HG03571 (cell line): Measurements from ENCODE around the gene HIVEP2.
A peak's percentile ranks its signal among the peaks of the same experiment; 100 is the strongest.

Source experiments
- ATAC-seq: cut with Tn5 transposase; IDR thresholded peaks from one replicate; pipeline ENCODE4 v1.9.1; 2021; ENCODE audit not compliant: unreplicated experiment

HIVEP2 gene

GRCh38 chr6:142867988-142868812, 76.8 kb downstream of the HIVEP2 start:
- ATAC-seq = no peak

- ATAC-seq = no peak
Measured at GRCh38 chr6:142867355-142867801, 77.6 kb downstream of the HIVEP2 start.

DNA sequence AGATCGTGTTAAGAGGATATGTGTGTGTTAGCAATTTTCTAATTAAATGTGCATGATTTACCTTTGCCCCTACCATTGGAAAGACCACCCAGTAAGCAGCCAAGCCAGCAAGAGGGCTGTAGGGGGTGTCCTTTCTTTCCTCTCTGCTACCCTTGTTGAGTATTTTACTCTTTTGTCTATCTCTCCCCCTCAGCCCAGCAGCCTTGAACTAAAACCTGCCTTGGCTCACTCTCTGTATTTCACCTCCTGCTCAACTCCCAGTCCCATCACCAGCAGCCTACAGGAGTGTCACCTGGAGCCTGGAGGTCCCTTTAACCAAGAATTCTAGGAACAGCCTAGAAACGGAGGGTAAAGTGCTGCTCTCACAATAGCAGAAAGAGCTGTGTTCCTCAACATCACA, 81.0 kb downstream of the HIVEP2 start:
- ATAC-seq = no peak

GRCh38 chr6:142861711-142862110, 83.3 kb downstream of the HIVEP2 start:
- no peak for ATAC-seq

DNA sequence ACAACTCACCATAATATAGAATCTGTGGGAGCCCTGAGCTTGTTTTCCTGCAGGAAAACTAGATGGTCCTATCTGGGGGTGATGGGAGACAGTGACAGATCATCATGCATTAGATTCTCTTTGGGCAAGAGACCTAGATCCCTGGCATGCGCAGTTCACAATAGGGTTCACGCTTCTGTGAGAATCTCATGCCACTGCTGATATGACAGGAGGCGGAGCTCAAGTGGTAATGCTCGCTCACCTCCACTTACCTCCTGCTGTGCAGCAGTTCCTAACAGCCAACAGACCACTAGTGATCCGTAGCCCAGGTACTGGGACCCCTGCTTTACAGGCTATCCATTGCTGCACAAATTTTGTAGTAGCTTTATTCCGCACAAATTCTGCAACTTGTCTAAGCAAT, 84.5 kb downstream of the HIVEP2 start:
- no peak for ATAC-seq

DNA sequence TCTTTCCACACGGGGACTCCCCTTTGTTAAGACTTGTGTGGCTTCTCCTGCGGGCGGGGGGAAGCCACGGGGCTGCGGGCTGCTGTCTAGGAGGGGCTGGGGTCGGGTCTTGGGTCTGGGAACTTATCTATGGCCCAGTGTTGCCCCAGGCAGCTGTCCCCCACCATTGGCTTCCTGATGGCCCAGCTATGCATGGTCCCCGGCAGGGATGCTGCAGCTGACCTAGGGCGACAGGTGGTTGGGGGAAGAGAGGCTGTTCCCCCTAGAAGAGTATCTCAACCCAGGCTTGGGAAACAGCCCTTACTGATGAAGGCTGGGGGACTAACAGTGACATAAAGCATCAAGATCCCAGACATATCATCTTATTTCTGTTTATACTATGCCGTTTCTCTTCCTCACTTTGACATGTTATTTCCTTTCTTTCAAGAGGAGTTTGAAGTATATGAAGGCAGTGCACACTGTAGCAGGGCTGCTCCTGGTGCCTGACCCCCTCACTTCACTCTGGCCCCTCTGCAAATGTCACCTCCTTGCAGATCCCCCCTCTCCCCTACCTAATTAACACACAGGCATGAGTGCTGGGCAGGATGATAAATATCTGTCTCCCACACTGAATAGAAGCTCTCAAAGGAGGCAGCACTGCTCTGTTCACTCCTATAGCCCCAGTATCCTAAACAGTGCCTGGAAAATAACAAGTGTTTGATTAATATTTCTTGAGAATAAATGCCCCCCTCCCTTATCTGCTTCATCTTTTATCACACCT, 87.0 kb downstream of the HIVEP2 start:
- peak; percentile 9 for ATAC-seq

DNA sequence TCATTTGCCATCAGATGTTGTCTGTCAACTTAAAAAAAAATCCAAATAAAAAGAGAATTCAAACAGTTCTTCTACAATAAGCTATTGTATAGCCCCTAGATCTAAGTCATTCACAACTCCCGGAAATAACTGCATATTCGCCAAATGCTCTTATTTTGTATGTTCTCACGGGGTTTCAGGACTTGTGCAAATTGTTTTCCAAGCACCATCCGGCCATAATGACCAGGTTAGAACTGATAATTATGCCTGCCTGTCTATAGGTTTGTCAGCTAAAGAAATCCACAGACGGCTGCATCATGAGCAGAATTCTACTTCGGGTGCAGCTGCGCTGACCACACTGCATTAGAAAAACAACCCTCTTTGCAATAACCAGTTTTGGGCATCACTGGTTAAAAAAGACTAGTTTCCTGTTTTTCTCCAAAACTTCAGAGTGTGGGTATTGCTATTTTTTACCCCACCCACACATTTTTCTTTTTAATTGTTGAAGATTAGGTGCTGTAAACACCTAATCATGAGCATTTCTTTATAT, 87.7 kb downstream of the HIVEP2 start:
- ATAC-seq = peak; percentile 30

GRCh38 chr6:142856624-142857232, 88.2 kb downstream of the HIVEP2 start:
- ATAC-seq = peak; percentile 65

DNA sequence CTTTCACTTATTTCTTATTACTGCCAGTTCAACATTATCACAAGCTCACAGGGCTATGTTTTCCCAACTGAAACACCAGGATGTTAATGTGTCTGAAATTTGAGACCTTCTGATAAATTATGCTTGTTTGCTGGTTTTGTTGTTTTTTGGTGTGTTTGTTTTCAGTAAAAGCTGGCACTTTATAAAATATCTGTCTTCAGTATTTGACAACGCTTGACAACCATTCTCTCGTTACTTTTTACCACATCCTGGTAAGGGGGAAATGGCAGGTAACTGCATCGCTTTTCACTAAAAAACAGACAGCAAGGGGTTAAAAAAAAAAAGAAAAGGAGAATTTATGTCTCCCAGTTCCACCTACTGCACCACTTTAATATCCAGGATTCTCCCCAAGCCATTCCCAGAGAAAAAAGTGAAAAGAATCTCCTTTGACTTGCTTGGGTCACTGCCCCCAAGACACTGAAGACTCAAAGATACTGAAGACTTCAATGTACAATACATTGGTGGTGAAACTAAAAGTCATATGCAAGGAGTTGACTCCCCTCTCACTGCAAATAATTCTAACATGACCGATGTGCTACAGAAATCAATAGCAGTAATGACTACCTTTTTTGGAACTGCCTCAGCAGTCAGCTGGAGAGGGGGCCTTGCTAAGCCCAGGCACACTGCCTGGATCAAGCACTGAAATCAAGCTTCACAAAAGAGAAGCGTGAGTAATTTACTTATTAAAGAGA, 88.9 kb downstream of the HIVEP2 start:
- ATAC-seq = peak; percentile 14

DNA sequence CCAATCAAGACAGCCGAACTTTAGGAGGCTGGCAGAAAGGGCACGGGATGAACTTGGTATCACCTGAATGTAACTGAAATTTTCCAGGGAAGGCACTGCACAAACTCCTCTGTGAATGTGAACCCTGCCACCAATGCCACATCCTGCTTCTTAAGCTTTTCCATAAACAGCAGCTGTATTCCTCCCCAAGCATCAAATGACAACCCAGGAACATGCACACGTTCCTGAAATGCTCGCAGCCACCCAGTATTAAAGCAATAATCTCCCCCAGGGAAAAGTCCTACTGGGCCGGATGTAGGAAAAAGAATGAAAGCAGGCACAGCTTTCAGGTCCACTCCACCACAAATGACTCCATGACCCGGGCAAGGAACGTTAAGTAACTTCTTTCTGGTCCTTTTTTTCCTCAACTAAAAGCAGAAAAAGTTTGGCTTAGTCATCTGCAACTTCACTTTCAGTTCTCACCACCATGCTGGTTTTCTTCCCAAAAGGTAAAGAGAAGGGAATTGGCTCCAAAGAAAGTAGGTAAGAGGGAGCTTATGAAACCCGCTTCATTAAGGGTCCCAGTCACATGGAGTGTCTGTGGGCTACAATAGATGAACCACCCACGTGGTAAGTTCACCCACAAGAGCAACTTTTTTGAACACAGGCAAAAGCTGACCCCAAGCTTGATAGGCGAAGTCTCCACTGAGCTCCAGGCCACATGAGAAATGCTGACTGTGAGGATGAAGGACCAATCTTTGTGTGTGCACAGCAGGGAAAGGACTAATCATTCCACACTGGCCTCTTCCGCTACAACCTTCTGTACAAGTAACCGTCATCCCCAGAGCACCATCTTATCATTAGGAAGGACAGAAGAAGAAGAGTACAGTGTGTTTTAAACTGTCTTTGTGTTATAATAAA, 90.1 kb downstream of the HIVEP2 start:
- no peak for ATAC-seq

GRCh38 chr6:142853244-142854180, 91.5 kb downstream of the HIVEP2 start:
- no peak for ATAC-seq

DNA sequence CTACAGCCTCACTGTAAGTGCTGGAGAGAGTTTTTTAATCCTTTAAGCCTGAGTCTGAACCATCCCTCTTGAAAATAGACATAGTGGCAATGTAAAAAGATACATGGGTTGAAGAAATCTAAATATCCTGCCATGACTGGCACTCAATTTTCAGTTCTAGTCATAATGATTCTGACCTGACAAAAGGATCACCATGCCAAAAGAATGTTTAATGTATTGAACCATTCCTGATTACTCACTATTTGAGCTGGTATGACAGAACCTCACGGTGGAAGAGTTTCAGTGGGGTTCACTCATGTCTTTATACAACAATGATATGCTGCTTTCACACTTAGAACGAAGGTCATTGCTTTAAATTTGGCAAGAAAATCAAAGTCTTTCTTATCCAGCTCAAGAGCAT, 93.4 kb downstream of the HIVEP2 start:
- no peak for ATAC-seq

GRCh38 chr6:142850679-142851423, 94.1 kb downstream of the HIVEP2 start:
- peak; percentile 58 for ATAC-seq

- no peak for ATAC-seq
Measured at GRCh38 chr6:142848976-142849375, 96.0 kb downstream of the HIVEP2 start.

GRCh38 chr6:142848156-142848555, 96.8 kb downstream of the HIVEP2 start:
- no peak for ATAC-seq

DNA sequence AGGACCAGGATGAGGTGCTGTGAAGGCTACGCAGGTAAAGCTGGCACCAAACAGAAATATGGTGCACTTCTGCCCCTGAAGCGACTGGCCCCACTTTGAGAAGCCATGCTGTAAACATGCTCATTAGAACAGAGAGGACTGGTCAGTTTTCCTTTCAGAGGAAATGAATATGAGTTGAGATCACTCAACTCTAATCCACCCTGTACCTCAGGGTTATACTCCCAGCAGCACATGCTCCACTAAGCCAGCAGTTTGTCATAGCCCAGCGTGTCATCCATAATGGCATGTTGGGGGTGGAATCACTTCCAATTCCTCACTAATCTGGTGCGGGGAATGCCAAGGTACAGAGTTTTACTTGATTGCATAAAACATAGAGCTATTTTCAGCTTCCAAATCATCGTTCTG, 98.1 kb downstream of the HIVEP2 start:
- ATAC-seq = no peak

GRCh38 chr6:142846459-142846831, 98.5 kb downstream of the HIVEP2 start:
- no peak for ATAC-seq
